Measurements from ENCODE around the gene SLFN14.

DNA sequence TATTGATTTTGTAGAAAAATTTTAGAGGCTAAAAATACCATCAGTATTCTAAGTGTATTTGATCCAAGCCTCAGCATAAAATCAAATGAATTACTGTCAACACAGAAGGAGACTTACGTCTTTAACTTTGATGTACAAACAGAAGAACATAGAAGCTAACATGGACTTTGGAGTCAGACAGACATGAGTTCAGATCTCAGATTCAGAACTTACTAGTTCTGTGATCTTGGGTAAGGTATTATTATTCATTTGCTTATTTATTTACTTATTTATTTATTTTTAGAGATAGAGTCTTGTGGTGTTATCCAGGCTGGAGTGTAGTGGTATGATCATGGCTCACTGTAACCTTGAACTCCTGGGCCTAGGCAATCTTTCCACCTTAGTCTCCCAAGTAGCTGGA, 19.2 kb downstream of the SLFN14 start:
- no peak for TF ChIP-seq GATA2 (IDR thresholded peaks at IDR 0.05; ENCODE audit: low read depth, low read length)
- no peak for TF ChIP-seq GATA3 (IDR thresholded peaks at IDR 0.05; ENCODE audit: low read depth, low read length)

Measured in SH-SY5Y (cell line).